GM19468 (cell line): ENCODE measurements around the gene FSTL4.

ENCODE experiments used
- ATAC-seq: cut with Tn5 transposase; IDR thresholded peaks from one replicate; pipeline ENCODE4 v1.9.1; 2021; ENCODE audit warnings: mild to moderate bottlenecking, moderate library complexity, moderate number of reproducible peaks; ENCODE audit not compliant: unreplicated experiment; ENCODE audit errors: extremely low read depth

Gene FSTL4

DNA sequence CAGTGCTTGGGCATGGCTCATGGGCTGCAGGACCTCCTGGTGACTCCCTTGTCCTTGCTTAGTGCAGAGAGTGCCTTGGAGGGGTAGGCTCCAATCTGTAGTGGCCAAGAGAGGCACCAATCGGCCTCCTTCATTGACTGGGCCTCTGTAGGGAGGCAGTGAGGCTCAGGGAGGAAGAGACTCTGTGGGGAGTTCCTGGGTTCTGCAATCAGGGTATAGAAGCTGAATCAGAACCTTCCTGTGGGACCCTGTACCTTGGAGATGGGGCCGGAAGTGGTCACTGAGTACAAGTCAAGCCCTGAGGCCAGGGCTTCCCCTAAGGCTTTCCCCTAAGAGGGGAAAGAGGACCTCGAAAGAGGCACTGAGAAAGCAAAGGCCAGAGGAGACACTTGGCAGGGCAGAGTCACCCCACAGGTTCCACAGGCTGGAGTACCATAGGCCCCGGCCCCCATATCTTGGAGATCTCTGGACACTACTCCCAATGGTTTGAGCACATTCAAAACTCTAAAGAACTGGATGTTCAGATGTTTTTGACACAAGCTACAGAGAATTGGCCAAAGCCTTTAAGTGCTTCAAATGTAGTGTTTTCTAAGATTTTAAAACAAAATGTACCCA, 370.0 kb downstream of the FSTL4 start:
- ATAC-seq, result peak; percentile 29

DNA sequence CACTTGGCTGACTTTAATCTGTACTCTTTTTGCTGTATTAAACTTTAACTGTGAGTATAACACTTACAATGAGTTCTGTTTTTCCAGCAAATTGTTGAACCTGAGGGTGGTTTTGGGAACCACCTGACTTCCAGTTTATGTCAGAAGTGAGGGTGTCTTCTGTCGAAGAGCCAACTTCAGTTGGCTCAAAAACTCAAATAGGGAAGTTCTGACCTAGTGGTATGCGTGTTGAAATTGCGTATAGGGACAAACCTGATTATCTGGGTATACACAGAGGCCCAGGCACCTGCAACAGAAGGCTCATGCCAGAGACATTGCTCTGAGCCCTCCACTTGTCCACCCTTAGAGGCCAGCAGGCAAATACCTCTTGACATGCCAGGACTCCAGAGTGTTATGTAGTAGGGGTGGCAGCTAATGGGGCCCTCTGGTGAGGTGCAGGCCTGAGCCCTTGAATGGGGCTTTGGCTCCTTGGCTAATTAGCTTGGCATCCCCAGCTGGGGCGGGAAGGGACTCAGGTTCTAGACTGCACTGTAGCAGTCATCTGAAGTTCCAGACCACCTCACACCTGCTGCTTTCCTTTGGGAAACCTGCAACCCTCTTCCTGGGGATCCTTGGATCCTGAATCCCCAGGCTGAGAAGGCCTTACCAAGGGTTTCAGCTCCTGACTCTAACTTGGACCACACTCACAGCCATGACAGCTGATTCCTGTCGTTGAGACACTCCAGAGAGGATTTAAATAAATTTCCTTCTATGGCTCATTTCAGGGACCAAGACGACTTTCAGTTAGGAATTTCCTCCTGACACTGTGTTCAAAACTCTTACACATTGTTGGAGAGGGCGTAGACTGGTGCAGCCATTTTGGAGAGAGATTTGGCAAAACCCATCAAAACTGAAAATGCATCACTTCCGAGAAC, 370.9 kb downstream of the FSTL4 start:
- no peak for ATAC-seq

DNA sequence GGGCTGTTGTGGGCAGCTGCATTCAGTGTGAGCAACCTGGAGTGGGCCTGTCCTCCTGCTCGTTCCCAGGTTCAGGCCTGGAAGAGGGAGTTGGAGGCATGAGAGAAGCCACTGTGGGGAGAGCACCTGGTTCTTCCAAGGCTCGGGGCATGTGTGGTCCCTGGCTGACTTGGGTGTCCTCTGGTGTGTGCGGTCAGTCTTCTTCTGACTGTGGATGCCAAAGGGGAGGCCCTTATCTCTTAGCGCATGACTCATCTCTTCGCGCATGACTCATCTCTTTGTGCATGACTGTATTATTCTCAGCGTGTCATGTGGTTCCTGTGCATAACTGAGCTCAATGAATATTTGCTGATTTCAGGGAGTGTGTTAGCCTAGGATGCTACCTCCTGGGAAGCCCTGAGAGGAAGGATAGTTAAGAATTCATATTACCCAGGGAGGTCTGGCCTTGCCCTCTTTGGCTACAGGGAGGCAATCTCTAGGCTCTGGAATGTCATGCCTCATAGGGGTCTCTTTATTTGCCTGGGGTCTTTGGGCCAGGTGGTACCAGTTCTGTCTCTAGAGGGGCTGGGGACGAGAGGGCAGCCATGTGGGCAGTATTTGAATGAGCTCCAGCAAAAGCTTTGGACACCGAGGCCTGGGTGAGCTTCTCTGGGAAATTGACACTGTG, 371.8 kb downstream of the FSTL4 start:
- no peak for ATAC-seq

- no peak for ATAC-seq
These were observed 373.7 kb downstream of the FSTL4 start for GRCh38 chr5:133238426-133239205.

DNA sequence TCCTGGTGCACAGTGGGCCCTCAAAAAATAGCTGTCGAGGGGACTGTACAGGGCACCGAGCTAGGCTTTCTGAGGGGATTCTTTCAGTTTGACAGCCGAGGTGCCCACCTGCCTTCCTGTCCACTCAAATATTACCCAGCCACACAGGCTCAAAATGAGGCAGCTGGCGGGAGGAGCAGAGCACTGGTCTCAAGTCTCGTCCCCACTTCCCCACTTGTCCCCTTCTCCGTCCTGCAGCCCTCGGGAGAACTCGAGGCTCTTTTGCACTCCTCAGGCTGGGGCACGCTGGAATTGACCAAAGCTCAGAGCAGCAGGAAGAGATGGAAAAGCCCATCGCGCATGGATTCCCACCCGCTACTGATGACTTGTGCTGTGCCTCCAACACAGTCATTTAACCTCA, 375.4 kb downstream of the FSTL4 start:
- ATAC-seq, result no peak

DNA sequence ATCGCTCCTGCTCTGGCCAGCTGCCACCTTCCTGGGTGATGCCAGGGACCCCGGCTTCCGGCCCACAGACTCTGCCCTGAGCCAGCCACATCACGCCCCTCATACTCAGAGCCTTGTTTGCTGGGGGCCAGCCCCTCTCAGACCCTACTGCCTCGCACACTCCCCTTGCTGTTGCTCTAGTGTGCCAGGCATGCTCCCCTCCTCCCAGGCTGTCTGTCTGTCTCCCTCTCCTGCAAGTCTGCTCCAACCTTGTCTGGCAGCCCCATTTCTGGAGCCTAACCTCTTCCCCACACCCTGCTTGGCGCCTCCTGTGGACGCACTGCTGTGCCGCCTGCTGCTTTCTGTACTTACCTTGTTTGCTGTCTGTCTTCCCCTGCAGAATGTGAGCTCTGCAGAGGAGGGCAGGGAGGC, 375.8 kb downstream of the FSTL4 start:
- ATAC-seq, result no peak

DNA sequence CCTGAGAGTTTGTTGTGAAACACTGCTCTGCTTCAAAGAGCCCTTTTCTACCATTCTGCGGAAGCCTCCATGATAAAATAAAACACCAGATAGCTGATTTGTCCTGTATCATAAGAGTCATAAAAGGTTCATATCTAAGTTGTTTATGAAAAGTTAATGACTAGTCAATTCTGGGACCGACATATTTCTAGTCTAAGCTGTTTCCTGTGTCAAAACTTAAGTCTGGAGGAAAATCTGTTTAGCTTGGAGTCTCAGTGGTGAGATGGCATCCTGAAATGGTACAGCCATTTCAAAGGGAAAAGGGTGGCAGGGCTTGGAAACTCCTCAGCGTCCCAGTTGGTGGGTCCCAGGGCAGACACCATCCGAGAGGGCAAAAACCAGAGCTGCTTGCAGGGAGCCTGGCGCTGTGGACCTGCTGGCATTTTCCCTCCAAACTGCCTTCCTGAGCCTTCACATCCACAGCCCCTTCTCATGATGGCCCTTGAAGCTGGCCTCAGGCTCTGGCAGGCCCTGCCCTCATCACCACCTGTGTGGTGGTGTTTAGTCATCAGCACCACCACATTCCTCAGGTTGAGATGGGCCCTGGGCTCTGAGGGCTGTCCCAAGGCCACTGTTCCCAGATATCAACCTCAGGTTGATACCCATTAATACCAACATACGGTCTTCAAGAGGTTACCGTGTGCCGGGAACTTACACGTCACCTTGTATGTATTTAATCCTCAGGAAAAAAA, 376.5 kb downstream of the FSTL4 start:
- ATAC-seq, result no peak

GRCh38 chr5:133234911-133235310, 377.4 kb downstream of the FSTL4 start:
- no peak for ATAC-seq

DNA sequence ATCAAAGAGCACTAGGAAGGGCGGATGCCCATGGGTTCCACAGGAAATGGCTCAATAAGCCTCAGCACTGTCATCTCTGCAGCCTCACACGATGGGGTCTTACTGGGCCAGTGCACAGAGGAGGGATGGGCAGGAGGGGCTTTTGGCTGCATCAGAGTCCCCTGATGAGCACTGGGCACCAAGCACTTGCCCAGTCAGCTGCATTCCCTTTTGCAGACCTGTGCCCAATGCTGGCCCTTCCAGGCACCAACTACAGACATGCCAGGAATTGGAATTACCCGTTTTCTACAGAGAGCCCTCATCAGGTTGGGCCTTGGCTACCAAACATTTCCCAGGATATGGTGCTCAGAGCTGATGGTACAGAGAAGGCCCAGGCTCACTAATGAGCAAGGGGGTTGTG, 378.1 kb downstream of the FSTL4 start:
- ATAC-seq, result no peak

- ATAC-seq, result no peak
These were observed 378.7 kb downstream of the FSTL4 start for GRCh38 chr5:133233616-133234015.

DNA sequence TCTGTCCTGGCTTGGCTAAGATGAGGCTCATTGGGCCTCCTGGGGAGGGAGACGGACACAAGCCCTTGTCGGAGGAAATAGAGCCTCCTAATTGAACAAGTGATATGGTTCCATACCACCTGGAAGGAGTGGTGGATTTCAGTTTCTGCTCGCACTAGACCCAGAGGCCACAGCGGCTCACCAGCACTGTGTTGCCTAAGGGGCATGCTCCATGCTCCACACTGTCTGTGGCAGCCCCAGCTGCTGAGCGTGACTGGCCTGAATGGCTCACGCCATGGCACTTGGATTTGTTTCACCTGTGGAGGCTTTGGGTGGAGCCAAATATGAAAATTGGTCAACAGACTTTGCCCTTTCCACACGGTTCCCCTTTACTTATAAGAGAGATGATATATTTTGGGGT, 379.4 kb downstream of the FSTL4 start:
- ATAC-seq, result no peak

- ATAC-seq, result no peak
These were observed 379.9 kb downstream of the FSTL4 start for GRCh38 chr5:133232435-133232834.

- no peak for ATAC-seq
These were observed 380.3 kb downstream of the FSTL4 start for GRCh38 chr5:133232011-133232410.

DNA sequence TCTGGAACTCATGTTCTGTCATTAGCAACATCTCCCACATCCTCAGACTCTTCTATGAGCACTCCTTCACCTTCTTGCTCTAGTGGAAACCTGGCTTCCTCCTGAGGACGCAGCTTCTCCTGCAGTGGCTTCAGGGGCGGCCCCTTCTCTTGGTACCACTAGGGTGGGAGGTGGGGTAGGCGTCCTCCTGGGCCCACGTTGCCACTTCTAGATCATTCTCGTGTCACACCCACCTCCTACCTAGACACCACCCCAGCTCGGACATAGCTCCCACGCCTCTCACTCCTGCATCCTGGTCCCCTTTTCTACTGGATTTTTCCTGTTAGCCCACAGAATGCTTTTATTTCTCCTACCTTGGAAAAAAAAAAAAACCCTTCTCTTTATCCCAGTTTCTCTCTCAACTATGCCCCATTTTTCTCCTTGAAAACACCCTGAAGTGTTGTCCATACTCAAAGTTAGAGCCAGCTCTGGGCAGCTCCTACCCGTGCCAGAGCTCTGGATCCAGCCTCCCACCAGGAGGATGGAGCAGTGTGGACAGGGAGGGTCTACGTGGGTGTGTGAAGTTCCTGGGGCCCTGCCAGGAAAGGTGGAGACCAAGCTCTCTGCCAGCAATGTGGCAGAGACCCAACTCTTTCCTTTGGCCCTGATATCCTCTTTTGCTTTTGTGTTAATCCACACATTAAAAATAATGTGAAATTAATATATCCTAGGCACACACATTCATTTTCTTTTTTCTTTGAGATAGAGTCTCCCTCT, 381.3 kb downstream of the FSTL4 start:
- ATAC-seq, result no peak

DNA sequence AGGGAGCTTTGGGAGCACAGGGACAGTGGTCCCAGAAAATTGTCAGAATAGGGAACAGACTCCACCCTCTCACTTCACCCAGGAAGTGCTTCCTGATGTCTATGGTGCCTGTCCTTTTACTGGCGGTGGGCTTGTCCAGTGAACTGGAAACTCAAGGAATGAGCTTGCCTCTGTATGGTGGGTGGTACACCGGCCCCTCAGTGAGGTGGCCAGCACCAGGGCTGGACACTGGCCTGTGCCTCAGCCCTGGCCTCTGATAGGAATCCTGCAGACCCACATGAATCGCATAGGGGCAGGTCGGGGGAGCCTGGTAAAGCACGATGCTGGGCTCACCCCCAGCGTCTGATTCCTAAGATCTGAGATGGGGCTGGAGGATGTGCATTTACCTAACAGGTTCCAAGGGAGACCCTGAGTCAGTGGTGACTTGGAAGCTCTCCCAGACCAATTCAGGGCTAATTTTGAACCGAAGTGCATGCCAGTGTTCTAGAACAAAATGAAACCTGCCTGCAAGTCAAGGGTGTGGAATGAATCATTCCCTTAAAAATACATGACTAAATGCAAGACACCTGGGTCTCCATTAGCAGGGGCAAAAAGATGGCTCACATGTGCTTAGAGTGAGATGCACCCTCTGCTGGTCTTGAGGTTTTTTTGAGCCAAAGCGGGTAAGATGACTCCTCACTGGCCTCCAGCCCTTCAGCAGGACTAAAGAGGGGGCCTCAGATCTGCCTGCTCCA, 382.2 kb downstream of the FSTL4 start:
- no peak for ATAC-seq

DNA sequence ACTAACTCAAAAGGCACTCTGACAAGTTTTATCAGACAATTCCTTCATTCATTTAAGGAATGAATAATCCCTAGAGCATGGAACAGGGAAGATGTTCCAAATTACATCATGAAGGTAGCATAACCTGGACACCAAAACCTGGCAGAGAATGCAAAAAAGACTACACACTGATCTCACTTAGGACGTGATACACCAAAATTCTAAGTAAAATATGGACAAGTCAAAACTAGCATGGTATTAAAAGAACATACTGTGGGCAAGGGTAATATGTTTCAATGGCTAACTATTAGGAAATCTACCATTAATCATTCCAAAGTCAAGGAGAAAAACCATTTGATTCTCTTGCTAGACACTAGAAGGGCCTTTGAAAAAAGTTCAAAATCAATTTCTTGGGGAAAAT, 384.0 kb downstream of the FSTL4 start:
- no peak for ATAC-seq

- no peak for ATAC-seq
These were observed 384.4 kb downstream of the FSTL4 start for GRCh38 chr5:133227897-133228296.

- ATAC-seq, result no peak
These were observed 385.3 kb downstream of the FSTL4 start for GRCh38 chr5:133227082-133227481.
